ENCODE data around the gene FAM20A. TPM values are rescaled to one million over a fixed set of nuclear protein-coding genes. Genes with fewer than 3 reads are reported as not detected.

Gene FAM20A
- total RNA-seq, 4 donors from 2014 or later: 13.1 to 55.8 (median 15.1) TPM

- DNase-seq (ENCODE audit: low spot score) (no peak), ATAC-seq (ENCODE audit: low FRiP score) (no peak)
- TF ChIP-seq CTCF (IDR thresholded peaks at IDR 0.05): no peak
Measured at GRCh38 chr17:68616334-68616733, 15.2 kb upstream of the FAM20A start.

DNA sequence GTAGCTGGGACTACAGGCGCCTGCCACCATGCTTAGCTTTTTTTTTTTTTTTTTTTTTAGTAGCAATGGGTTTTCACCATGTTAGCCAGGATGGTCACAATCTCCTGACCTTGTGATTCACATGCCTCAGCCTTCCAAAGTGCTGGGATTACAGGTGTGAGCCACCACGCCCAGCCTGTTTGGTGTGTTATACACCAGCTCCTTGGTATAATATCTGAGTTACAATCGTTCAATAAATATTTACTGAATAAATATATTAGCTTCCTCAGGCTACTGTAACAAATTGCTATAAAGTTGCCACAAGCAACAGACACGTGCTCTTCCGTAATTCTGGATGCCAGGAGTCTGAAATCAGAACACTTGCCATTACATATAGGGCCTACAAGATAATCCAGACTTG is 13.6 kb upstream of the FAM20A start:
- TF ChIP-seq CTCF (IDR thresholded peaks at IDR 0.05): no peak
- ATAC-seq (ENCODE audit: low FRiP score): no peak
- DNase-seq (ENCODE audit: low spot score): no peak

GRCh38 chr17:68613739-68614298 is 12.7 kb upstream of the FAM20A start:
- DNase-seq (ENCODE audit: low spot score) (no peak), ATAC-seq (ENCODE audit: low FRiP score) (peak; percentile 51)
- peak in 1 of 3 donors; percentile 9 for TF ChIP-seq CTCF (IDR thresholded peaks at IDR 0.05)

DNA sequence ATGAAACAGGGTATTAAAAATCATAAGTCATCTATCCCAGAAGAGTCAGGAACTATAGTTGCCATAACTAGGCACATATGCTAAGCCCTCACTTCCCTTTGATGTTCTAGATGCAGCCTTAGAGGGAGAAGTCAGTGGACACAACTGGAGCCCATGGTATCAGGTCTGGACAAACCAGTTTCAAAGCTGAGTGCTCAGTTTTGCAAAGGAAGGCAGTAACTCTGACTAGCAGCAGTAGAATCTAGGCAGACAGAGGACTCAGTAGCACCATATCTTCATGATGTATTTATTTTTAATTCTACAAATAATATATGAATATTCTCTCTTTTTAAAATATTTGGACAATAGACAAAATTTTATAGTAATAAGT is 11.7 kb upstream of the FAM20A start:
- TF ChIP-seq CTCF (IDR thresholded peaks at IDR 0.05): no peak
- DNase-seq (ENCODE audit: low spot score) (no peak), ATAC-seq (ENCODE audit: low FRiP score) (no peak)

- DNase-seq (ENCODE audit: low spot score): no peak
Measured at GRCh38 chr17:68612209-68612922, 11.2 kb upstream of the FAM20A start.

GRCh38 chr17:68611353-68612208 is 10.4 kb upstream of the FAM20A start:
- TF ChIP-seq CTCF (IDR thresholded peaks at IDR 0.05): no peak
- ATAC-seq (ENCODE audit: low FRiP score) (no peak), DNase-seq (ENCODE audit: low spot score) (no peak)

More at GRCh38 chr17:68612209-68612922, 11.2 kb upstream of the FAM20A start:
- no peak for TF ChIP-seq CTCF (IDR thresholded peaks at IDR 0.05)
- ATAC-seq (ENCODE audit: low FRiP score): no peak
